Bronchus fibroblast of lung (primary cell): Measurements from ENCODE around the gene DPH7. TPM values are rescaled to one million over a fixed set of nuclear protein-coding genes. Genes with fewer than 3 reads are reported as not detected.

Source experiments
- total RNA-seq: library from RNA; depleted of rRNA; stranded (reverse); fragments of >200 nt; gene quantifications from 2 replicates; pipeline ENCODE4 v1.2.3, GENCODE V29; 2015

DPH7 gene
- total RNA-seq, result 25.9 and 27.7 TPM in 2 replicates

GRCh38 chr9:137578518-137579258 lies at the start of gene DPH7:
DPH7 (minus strand) TSS chr9:137578925; CDS start chr9:137578777, 148 bp downstream.

GRCh38 chr9:137618105-137619067 lies 39.7 kb upstream of the DPH7 start, which contains the start of gene EHMT1:
EHMT1 (plus strand) TSS chr9:137619005; CDS start chr9:137619029, 24 bp downstream.

GRCh38 chr9:137605121-137606004 lies 26.6 kb upstream of the DPH7 start, which contains the start of gene ARRDC1:
ARRDC1 (plus strand) TSS chr9:137605686; CDS start chr9:137605718, 32 bp downstream.

GRCh38 chr9:137590469-137591383 lies 12.0 kb upstream of the DPH7 start, which contains the start of gene ZMYND19:
ZMYND19 (minus strand) TSS chr9:137590512; CDS start chr9:137590263, 249 bp downstream.

GRCh38 chr9:137551264-137552021 lies 27.3 kb downstream of the DPH7 start, which contains the start of gene MRPL41:
MRPL41 (plus strand) TSS chr9:137551879; CDS start chr9:137552082, 203 bp downstream.

GRCh38 chr9:137550231-137550621 lies 28.5 kb downstream of the DPH7 start, which contains the start of gene PNPLA7:
PNPLA7 (minus strand) TSS chr9:137550402; CDS start chr9:137550197, 205 bp downstream.

Other genes starting within 250 kb of the DPH7 start
- gene EXD3, start 155.8 kb downstream of the DPH7 start, total RNA-seq, result 10.9 and 11.1 TPM in 2 replicates
- gene NOXA1, start 155.5 kb downstream of the DPH7 start, total RNA-seq, result 0.15 and 0.17 TPM in 2 replicates
- gene ENTPD8, start 137.6 kb downstream of the DPH7 start, total RNA-seq, result not detected in 2 replicates
- 33.1 and 36.1 TPM in 2 replicates for gene NSMF, start 119.6 kb downstream of the DPH7 start, total RNA-seq
- under 0.01 and 0.50 TPM in 2 replicates for gene PNPLA7, start 28.5 kb downstream of the DPH7 start, total RNA-seq
- gene MRPL41, start 27.0 kb downstream of the DPH7 start, total RNA-seq, result 87.4 and 91.1 TPM in 2 replicates
- gene ZMYND19, start 11.6 kb upstream of the DPH7 start, total RNA-seq, result 22.6 and 24.7 TPM in 2 replicates
- 20.7 and 21.9 TPM in 2 replicates for gene ARRDC1, start 26.8 kb upstream of the DPH7 start, total RNA-seq
- gene EHMT1, start 40.1 kb upstream of the DPH7 start, total RNA-seq, result 47.4 and 55.1 TPM in 2 replicates